GM19438 (cell line): ENCODE results near the gene ANKRD26.

Source experiments
- ATAC-seq: cut with Tn5 transposase; IDR thresholded peaks from one replicate; pipeline ENCODE4 v1.9.1; 2021; ENCODE audit warnings: low read depth; ENCODE audit not compliant: unreplicated experiment

Gene ANKRD26

DNA sequence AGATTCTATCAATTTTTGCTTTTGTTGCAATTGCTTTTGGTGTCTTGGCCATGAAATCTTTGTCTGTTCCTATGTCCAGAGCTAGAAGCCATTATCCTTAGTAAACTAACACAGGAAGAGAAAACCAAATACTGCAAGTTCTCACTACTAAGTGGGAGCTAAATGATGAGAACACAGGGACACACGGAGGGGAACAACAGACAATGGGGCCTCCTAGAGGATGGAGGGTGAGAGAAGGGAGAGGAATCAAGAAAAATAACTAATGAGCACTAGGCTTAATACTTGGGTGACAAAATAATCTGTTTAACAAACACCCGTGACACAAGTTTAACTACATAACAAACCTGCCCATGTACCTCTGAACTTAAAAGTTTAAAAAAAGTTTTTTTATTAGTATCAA lies 78.2 kb downstream of the ANKRD26 start:
- no peak for ATAC-seq

- no peak for ATAC-seq
These were observed 80.1 kb downstream of the ANKRD26 start for GRCh38 chr10:27020243-27020642.

- no peak for ATAC-seq
These were observed 80.5 kb downstream of the ANKRD26 start for GRCh38 chr10:27019827-27020226.

GRCh38 chr10:26997610-26998009 lies 102.7 kb downstream of the ANKRD26 start:
- ATAC-seq: no peak

DNA sequence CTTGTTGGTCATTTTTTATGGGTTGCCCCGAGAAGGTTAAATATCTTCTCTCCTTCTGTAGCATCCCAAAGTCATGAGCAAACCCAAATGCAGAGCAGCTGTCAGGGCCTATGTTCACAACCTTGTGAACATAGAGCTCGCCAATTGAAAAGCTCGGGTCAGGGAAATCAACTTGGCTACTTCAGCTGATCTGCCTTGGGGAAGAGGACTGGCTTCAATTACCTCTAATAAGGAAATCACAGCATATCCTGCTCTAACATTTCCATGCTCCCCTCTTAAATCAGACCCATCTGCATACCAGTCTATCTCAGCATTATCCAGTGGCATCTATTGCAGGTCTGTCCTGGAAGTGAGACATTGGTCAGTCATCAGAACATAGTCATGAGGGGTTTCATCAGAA lies 105.6 kb downstream of the ANKRD26 start:
- no peak for ATAC-seq

- no peak for ATAC-seq
These were observed 112.4 kb downstream of the ANKRD26 start for GRCh38 chr10:26987851-26988250.

DNA sequence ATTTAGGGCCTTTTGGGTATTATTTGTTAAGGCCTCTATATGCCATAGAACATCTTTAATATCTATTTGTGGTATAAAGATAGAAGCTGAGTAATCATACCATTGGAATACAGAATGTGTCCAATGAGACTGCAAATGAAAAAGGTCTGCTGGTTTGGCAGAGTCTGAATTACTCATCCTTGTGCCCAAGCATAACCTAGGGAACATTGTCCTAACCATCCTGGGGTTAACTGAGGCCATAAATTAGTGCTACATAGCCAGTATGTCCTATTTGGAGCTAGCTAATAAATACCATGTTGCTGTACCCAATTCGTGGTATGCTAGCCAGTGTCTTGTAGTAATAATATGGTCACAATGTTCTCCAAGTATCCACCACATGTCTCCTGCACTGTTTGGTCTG lies 117.1 kb downstream of the ANKRD26 start:
- no peak for ATAC-seq

DNA sequence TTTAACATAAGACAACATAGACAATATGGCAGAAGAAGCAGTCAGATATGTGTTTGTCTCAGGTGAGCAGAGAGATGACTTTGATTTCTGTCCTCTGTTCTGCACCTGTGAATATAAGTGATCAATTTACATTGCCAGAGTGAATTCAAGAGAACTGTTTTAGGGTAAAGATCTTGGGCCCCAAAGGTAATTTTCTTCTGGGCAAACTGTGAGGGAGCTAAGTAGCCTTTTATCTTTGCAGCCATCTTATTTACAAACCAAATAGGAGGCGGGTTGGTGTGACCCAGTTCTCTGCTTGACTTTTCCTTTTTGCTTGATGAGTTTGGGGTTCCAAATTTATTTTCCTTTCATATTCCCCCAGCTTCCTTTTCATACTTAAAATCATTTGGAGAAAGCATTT lies 118.2 kb downstream of the ANKRD26 start:
- no peak for ATAC-seq

DNA sequence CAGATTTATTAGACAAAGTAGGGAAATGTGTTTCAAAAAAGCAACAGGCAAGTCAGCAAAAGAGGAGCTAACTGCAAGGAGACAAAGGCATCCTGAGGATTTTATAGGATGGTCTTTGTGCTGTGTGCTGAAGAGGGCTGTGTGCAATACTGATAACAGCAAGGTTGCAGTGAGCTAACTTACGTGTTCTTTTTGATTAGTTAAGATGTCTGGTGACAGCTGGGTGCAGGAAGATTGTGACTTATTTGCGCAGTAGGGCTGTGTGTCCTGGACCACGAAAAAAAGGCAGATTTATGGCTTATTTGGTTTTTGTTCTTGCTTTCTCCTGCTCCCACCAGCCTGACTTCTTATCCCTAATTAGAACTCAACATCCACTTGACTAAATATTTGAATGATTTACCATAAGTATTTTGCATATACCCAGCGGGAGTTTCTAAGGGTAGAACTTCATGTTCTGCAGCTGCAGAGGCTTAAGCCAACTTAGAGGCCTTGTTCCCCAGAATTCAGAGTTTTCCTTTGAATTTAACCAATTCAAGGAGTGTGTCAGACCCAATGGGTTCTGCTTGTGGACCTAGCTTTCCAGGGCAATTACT lies 119.0 kb downstream of the ANKRD26 start:
- ATAC-seq: no peak

DNA sequence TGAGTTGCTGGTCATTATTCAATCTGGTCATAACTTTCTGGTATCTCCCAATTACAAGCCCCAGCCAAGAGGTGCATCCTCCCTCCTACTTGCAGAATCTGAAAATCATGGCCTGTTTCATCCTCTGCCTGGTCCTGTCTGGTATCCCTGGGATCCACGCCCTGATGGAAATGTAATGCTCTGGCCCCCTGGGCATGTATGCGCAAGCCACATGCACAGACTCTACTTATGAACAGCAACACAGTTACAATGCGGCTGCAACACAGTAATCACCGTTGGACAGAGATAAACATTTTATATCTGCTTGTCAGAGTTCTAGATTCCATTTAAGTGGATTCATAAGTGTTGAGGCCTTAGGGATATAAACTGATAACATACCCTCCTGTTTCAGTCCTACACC lies 121.8 kb downstream of the ANKRD26 start:
- ATAC-seq: no peak

DNA sequence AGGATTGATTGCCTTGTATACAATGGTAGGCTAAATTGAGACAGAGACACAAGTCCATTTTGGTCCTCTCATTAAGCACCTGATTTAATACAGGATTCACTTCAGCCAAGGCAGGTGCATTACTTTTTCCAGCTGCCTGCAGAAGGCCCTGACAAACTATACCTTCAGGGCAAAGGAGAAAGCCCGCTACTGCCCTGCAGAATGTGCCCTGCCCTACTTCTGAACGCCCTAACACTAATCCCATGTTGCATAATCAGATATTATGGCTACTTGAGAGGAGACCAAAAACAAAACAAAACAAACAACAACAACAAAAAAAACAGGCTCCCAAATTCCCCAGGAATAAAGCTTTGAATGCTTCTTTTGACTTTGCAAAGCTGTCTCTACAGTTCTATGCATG lies 122.7 kb downstream of the ANKRD26 start:
- ATAC-seq: no peak

DNA sequence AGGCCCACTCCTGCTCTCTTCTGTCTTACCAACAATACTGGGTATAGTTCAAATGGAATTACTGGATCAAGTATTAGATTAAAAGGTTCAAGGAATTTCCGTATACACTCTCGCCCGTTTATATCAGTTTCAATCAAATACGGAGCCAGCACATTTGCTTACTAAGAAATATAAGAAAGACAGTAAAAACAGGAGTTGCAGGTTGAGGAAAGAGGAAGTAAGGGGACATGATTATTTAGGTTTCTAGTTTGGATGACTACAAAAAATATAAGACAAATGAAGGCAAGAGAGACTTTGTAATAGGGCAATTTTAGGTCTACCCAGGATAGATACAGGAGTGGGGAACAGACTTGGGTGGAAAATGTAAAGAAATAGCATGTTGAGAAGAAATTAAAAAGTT lies 129.6 kb downstream of the ANKRD26 start:
- ATAC-seq: no peak

GRCh38 chr10:26969145-26969926 lies 131.0 kb downstream of the ANKRD26 start:
- peak; percentile 95 for ATAC-seq

- ATAC-seq: no peak
These were observed 137.5 kb downstream of the ANKRD26 start for GRCh38 chr10:26962835-26963234.

DNA sequence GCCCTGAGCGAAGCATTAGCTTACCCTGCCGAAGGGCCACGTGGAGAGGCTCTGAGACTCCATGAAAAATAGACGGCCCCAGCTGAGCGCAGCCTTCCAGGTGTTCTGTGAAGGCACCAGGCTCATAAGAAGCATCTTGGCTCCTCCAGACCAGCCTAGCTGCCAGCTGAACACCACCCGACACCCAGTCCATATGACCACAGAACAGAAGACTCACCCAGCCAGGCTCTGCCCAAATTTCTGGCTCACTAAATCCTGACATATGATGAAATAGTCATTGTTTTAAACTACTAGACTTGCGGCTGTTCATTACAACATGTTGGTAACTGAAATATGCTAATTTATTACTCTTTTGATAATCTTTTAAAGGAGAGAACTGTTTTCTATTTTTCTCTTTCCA lies 140.0 kb downstream of the ANKRD26 start:
- ATAC-seq: no peak

DNA sequence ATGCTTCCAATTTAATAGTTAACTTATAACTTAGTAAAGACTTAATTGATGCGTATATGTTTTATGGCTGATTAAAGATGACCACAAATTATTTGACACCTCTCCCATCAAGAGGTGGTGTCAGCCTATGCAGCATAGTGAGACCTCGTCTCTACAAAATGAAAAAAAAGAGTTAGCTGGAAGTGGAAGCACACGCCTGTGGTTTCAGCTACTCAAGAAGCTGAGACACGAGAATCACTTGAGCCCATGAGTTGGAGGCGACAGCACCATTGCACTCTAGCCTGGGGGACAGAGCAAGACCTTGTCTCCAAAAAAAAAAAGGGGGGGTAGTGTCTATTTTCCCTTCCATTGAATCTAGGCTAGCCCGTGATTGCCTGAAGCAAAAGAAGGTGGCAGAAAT lies 140.5 kb downstream of the ANKRD26 start:
- ATAC-seq: no peak
